SJSA1 (cell line): ENCODE data around the gene GRAMD2B. TPM values are rescaled to one million over a fixed set of nuclear protein-coding genes. Genes with fewer than 3 reads are reported as not detected.
"Not testable (repeated sequence)": the region's sequence is repeated elsewhere in the genome, so short reads cannot be mapped to it uniquely, and the experiment has no call there.

Experiments used
- DNase-seq, 2 experiments: peaks; one replicate each; pipeline ENCODE4 v3.0.0-alpha.2; 2015 to 2020; ENCODE audit warnings: low spot score in 2 of 2, low read depth in 1 of 2
- H3K27ac ChIP-seq: fragments of 250-450 bp; sonication (Bioruptor Pico); 2 replicates; pipeline ENCODE4 v1.5.1; 2020; ENCODE audit warnings: mild to moderate bottlenecking, moderate library complexity
- H3K27me3 ChIP-seq: fragments of 250-450 bp; sonication (Bioruptor Pico); replicated peaks from 2 replicates; pipeline ENCODE4 v1.5.1; 2020; ENCODE audit warnings: mild to moderate bottlenecking, moderate library complexity
- H3K36me3 ChIP-seq: fragments of 250-450 bp; sonication (Bioruptor Pico); 2 replicates; pipeline ENCODE4 v1.5.1; 2020; ENCODE audit warnings: mild to moderate bottlenecking
- H3K4me1 ChIP-seq: fragments of 250-450 bp; sonication (Bioruptor Pico); replicated peaks from 2 replicates; pipeline ENCODE4 v1.6.1; 2021; ENCODE audit warnings: mild to moderate bottlenecking
- H3K4me3 ChIP-seq: fragments of 250-450 bp; sonication (Bioruptor Pico); 2 replicates; pipeline ENCODE4 v1.5.1; 2020; ENCODE audit warnings: mild to moderate bottlenecking
- H3K9me3 ChIP-seq: fragments of 250-450 bp; sonication (Bioruptor Pico); replicated peaks from 2 replicates; pipeline ENCODE4 v1.5.1; 2020; ENCODE audit warnings: mild to moderate bottlenecking
- total RNA-seq: library from RNA; depleted of rRNA; stranded (reverse); fragments of >200 nt; shearing (Covaris generic); gene quantifications from 2 replicates; pipeline ENCODE4 v1.2.3, GENCODE V29; 2014; rRNA removed

The GRAMD2B gene
- total RNA-seq, result 25.5 and 33.6 TPM in 2 replicates

- DNase-seq, result peak; percentile 90 to 95
- peak within 1 kb of the TSS; percentile 67 for H3K27ac ChIP-seq
- peak within 1 kb of the TSS; percentile 65 for H3K4me3 ChIP-seq
- peaks cover 31% of the 10 kb centered on the region for H3K36me3 ChIP-seq
- no peaks in the 10 kb centered on the region for H3K9me3 ChIP-seq
- H3K27me3 ChIP-seq, result no peaks in the 10 kb centered on the region
- peaks cover 12% of the 10 kb centered on the region for H3K4me1 ChIP-seq
Observed at GRCh38 chr5:126422994-126423788, at the start of gene GRAMD2B. TSS of gene GRAMD2B (plus strand) at chr5:126423409. CDS start at chr5:126423607, 198 bp downstream.

GRCh38 chr5:126374109-126374416 is 49.1 kb upstream of the GRAMD2B start:
- H3K9me3 ChIP-seq, result no peaks in the 10 kb centered on the region
- no peaks in the 10 kb centered on the region for H3K36me3 ChIP-seq
- peaks cover 21% of the 10 kb centered on the region for H3K4me1 ChIP-seq
- no peak for DNase-seq
- no peaks in the 10 kb centered on the region for H3K27me3 ChIP-seq
- no peak overlapping the region for H3K27ac ChIP-seq
- H3K4me3 ChIP-seq, result no peak overlapping the region

- Histone ChIP-seq H3K27ac (no peak overlapping the region), H3K4me1 (peaks cover 5% of the 10 kb centered on the region; the same call in 1 of the 2 replicates), H3K9me3 (no peaks in the 10 kb centered on the region), H3K4me3 (no peak overlapping the region), H3K27me3 (no peaks in the 10 kb centered on the region), H3K36me3 (no peaks in the 10 kb centered on the region)
- DNase-seq, result no peak
Observed at GRCh38 chr5:126376443-126376842, 46.8 kb upstream of the GRAMD2B start.

- no peaks in the 10 kb centered on the region for H3K9me3 ChIP-seq
- H3K27ac ChIP-seq, result no peak overlapping the region
- peaks cover 5% of the 10 kb centered on the region; the same call in 1 of the 2 replicates for H3K4me1 ChIP-seq
- no peaks in the 10 kb centered on the region for H3K36me3 ChIP-seq
- no peak for DNase-seq
- H3K27me3 ChIP-seq, result no peaks in the 10 kb centered on the region
- no peak overlapping the region for H3K4me3 ChIP-seq
Observed at GRCh38 chr5:126377424-126377823, 45.8 kb upstream of the GRAMD2B start.

GRCh38 chr5:126380316-126380715 is 42.9 kb upstream of the GRAMD2B start:
- not testable (repeated sequence) for DNase-seq

GRCh38 chr5:126383246-126383645 is 40.0 kb upstream of the GRAMD2B start:
- no peak overlapping the region for H3K4me3 ChIP-seq
- no peaks in the 10 kb centered on the region for H3K36me3 ChIP-seq
- peaks cover 48% of the 10 kb centered on the region for H3K4me1 ChIP-seq
- DNase-seq, result peak in 1 of 2 experiments; percentile 38
- peak overlapping the region; percentile 59 for H3K27ac ChIP-seq
- no peaks in the 10 kb centered on the region for H3K9me3 ChIP-seq
- H3K27me3 ChIP-seq, result no peaks in the 10 kb centered on the region

More at GRCh38 chr5:126380316-126380715, 42.9 kb upstream of the GRAMD2B start:
- not testable (repeated sequence) for H3K9me3 ChIP-seq, H3K4me3 ChIP-seq, H3K36me3 ChIP-seq, H3K27me3 ChIP-seq, H3K27ac ChIP-seq
- peaks cover 23% of the 10 kb centered on the region for H3K4me1 ChIP-seq

- no peaks in the 10 kb centered on the region for H3K9me3 ChIP-seq
- H3K36me3 ChIP-seq, result no peaks in the 10 kb centered on the region
- no peak overlapping the region for H3K4me3 ChIP-seq
- peak in 1 of 2 experiments; percentile 46 for DNase-seq
- peaks cover 48% of the 10 kb centered on the region for H3K4me1 ChIP-seq
- H3K27me3 ChIP-seq, result no peaks in the 10 kb centered on the region
- peak overlapping the region; percentile 59 for H3K27ac ChIP-seq
Observed at GRCh38 chr5:126383776-126384175, 39.4 kb upstream of the GRAMD2B start.

GRCh38 chr5:126384985-126385384 is 38.2 kb upstream of the GRAMD2B start:
- H3K36me3 ChIP-seq, result no peaks in the 10 kb centered on the region
- peak overlapping the region; percentile 59 for H3K27ac ChIP-seq
- H3K4me1 ChIP-seq, result peaks cover 52% of the 10 kb centered on the region
- no peaks in the 10 kb centered on the region for H3K9me3 ChIP-seq
- no peaks in the 10 kb centered on the region for H3K27me3 ChIP-seq
- no peak overlapping the region for H3K4me3 ChIP-seq
- peak; percentile 68 to 82 for DNase-seq

GRCh38 chr5:126385524-126386502 is 37.4 kb upstream of the GRAMD2B start:
- peaks cover 52% of the 10 kb centered on the region for H3K4me1 ChIP-seq
- H3K27ac ChIP-seq, result peak overlapping the region; percentile 59
- no peak overlapping the region for H3K4me3 ChIP-seq
- H3K9me3 ChIP-seq, result no peaks in the 10 kb centered on the region
- no peaks in the 10 kb centered on the region for H3K36me3 ChIP-seq
- peak in 1 of 2 experiments; percentile 45 for DNase-seq
- H3K27me3 ChIP-seq, result no peaks in the 10 kb centered on the region

GRCh38 chr5:126389179-126389578 is 34.0 kb upstream of the GRAMD2B start:
- H3K36me3 ChIP-seq, result no peaks in the 10 kb centered on the region

GRCh38 chr5:126390051-126390450 is 33.2 kb upstream of the GRAMD2B start:
- Histone ChIP-seq H3K9me3 (no peaks in the 10 kb centered on the region), H3K4me3 (no peak overlapping the region), H3K27me3 (no peaks in the 10 kb centered on the region), H3K4me1 (peaks cover 33% of the 10 kb centered on the region), H3K27ac (no peak overlapping the region), H3K36me3 (no peaks in the 10 kb centered on the region)
- DNase-seq, result no peak

More at GRCh38 chr5:126389179-126389578, 34.0 kb upstream of the GRAMD2B start:
- no peaks in the 10 kb centered on the region for H3K27me3 ChIP-seq
- no peak overlapping the region for H3K4me3 ChIP-seq
- DNase-seq, result no peak
- H3K27ac ChIP-seq, result no peak overlapping the region
- peaks cover 40% of the 10 kb centered on the region for H3K4me1 ChIP-seq
- no peaks in the 10 kb centered on the region for H3K9me3 ChIP-seq

- Histone ChIP-seq H3K27ac (no peak overlapping the region), H3K36me3 (no peaks in the 10 kb centered on the region), H3K4me3 (no peak overlapping the region), H3K4me1 (peaks cover 27% of the 10 kb centered on the region), H3K27me3 (no peaks in the 10 kb centered on the region), H3K9me3 (no peaks in the 10 kb centered on the region)
- DNase-seq, result no peak
Observed at GRCh38 chr5:126391386-126391785, 31.8 kb upstream of the GRAMD2B start.

GRCh38 chr5:126394211-126394788 is 28.9 kb upstream of the GRAMD2B start:
- 0 out of 2 replicates have a peak overlapping the region, but pooled peaks have one; percentile 3 for H3K27ac ChIP-seq
- no peak for DNase-seq

More at GRCh38 chr5:126394211-126394788, 28.9 kb upstream of the GRAMD2B start:
- Histone ChIP-seq H3K27me3 (no peaks in the 10 kb centered on the region), H3K4me1 (peaks cover 18% of the 10 kb centered on the region), H3K9me3 (no peaks in the 10 kb centered on the region), H3K4me3 (no peak overlapping the region), H3K36me3 (no peaks in the 10 kb centered on the region)
